ENCODE data around the gene SKIL. TPM values are rescaled to one million over a fixed set of nuclear protein-coding genes. Genes with fewer than 3 reads are reported as not detected.

The SKIL gene, protein sequence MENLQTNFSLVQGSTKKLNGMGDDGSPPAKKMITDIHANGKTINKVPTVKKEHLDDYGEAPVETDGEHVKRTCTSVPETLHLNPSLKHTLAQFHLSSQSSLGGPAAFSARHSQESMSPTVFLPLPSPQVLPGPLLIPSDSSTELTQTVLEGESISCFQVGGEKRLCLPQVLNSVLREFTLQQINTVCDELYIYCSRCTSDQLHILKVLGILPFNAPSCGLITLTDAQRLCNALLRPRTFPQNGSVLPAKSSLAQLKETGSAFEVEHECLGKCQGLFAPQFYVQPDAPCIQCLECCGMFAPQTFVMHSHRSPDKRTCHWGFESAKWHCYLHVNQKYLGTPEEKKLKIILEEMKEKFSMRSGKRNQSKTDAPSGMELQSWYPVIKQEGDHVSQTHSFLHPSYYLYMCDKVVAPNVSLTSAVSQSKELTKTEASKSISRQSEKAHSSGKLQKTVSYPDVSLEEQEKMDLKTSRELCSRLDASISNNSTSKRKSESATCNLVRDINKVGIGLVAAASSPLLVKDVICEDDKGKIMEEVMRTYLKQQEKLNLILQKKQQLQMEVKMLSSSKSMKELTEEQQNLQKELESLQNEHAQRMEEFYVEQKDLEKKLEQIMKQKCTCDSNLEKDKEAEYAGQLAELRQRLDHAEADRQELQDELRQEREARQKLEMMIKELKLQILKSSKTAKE
- 10 to 100 TPM; 15.6 to 20.3 TPM for total RNA-seq

DNA sequence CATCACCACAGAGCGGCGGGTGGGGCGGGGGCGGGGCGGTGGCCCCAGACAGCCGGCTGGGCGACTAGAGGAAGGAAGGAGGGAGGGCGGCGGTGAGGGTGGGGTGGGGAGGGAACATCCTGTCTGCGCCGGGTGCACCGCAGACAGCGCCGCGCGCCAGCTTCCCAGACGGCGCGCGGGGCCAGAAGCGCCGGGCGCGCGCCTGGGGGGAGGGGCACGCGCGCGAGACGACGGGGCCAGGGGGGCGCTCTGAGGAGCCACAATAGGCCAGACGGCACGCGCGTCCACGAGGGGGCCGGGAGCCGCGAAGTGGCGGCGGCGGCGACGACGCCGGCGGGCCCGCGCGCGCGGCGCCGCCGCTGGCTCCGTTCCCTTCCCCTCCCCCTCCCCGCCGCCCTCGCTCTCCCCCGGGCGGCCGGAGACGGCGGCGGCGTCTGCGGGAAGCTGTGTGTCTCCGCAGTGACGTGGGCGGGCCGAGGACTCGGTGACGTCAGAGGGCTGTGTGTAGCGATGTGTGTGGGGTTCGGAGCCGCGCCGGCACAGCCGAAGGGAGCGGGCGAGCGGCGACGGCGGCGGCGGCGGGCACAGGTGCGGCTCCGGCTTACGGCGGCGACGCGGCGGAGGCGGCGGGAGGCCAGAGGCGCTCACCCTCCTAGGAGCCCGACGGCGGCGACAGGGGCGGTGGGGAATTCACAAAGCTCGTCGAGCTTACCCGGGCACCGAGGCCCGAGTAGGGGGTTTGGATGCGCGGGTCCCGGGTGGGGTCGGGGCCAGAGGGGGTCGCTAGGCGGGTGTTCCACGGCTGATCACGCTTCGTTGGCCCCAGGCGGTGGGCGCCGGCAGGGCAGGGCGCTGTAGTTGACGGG, at the start of gene SKIL:
Gene SKIL (plus strand): TSS at position 540 of the 866 bp plus-strand sequence. CDS start 2,617 bp downstream, outside the sequence.
- ChIA-PET POLR2A (interaction anchor here (0.9 to 1.7 kb wide), 3 partner anchors 99 to 391 kb away, joined by 4 to 10 read pairs (median 5); partner anchors contain the start of gene PRKCI), CTCF (interaction anchor here (0.7 to 1.2 kb wide), 2 partner anchors 137 to 584 kb away, joined by 3 to 4 read pairs; partner anchors contain the start of gene MYNN)
- peak within 1 kb of the TSS; percentile 78 for H3K4me3 Mint-ChIP-seq
- peak; percentile 97 for DNase-seq
- peaks cover 31% of the 10 kb centered on the region for H3K36me3 Mint-ChIP-seq (ENCODE audit: low read depth)
- H3K27ac Mint-ChIP-seq: peak within 1 kb of the TSS; percentile 96
- no peaks in the 10 kb centered on the region for H3K27me3 Mint-ChIP-seq
- peaks cover 4% of the 10 kb centered on the region for H3K9me3 Mint-ChIP-seq (ENCODE audit: low read depth)
- peaks cover 38% of the 10 kb centered on the region for H3K4me1 Mint-ChIP-seq
- intact Hi-C loops (cut with DNase I, micrococcal nuclease): loop anchor here (1.0 to 10.0 kb wide), 17 partner anchors 99 to 1747 kb away; partner anchors contain the start of genes MYNN (in 2 of the 2), PHC3 (in 2 of the 2), PRKCI (in 2 of the 2) and EIF5A2 (in 1 of the 2)
- peak; percentile 77 for ATAC-seq

- H3K36me3 Mint-ChIP-seq (ENCODE audit: low read depth): no peaks in the 10 kb centered on the region
- ChIA-PET CTCF (interaction anchor here (0.6 to 1.2 kb wide), 4 partner anchors 44 to 503 kb away, joined by 3 read pairs; no protein-coding TSS in a partner anchor), POLR2A (interaction anchor here (0.6 kb wide), 1 partner anchor 11 kb away, joined by 3 read pairs; no protein-coding TSS in a partner anchor)
- ATAC-seq (no peak), DNase-seq (no peak)
- no peaks in the 10 kb centered on the region for H3K9me3 Mint-ChIP-seq (ENCODE audit: low read depth)
- H3K27ac Mint-ChIP-seq: no peak overlapping the region
- H3K4me1 Mint-ChIP-seq: no peaks in the 10 kb centered on the region
- intact Hi-C loops (cut with DNase I, micrococcal nuclease): no loop called here
- no peak overlapping the region for H3K4me3 Mint-ChIP-seq
- no peaks in the 10 kb centered on the region for H3K27me3 Mint-ChIP-seq
Measured at GRCh38 chr3:170309046-170309445, 48.5 kb upstream of the SKIL start.

DNA sequence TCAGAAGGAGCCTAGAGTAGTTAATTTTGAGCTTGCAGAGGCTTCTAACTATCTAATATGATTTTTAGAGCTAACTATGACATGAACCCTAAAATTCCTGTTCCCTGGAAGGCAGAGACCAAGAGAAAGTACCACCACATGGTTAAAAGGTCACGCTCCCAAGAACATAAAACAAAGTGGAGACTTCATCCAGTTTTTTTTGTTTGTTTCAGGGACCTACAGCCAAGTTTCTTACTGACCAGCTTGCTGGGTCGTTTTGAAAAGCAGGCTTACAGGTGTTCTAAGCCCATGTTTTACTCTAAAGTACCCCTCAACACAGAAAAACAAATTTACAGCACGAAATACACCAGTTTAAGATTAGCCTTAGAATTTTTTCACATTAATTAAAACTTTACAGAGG, 39.6 kb upstream of the SKIL start:
- ATAC-seq (no peak), DNase-seq (no peak)
- Mint-ChIP-seq H3K36me3 (ENCODE audit: low read depth) (no peaks in the 10 kb centered on the region), H3K4me1 (no peaks in the 10 kb centered on the region), H3K27me3 (no peaks in the 10 kb centered on the region), H3K27ac (no peak overlapping the region), H3K4me3 (no peak overlapping the region), H3K9me3 (ENCODE audit: low read depth) (no peaks in the 10 kb centered on the region)
- CTCF ChIA-PET: interaction anchor here (1.7 kb wide), 1 partner anchor 96 kb away, joined by 3 read pairs; no protein-coding TSS in a partner anchor
- intact Hi-C loops (cut with DNase I, micrococcal nuclease): no loop called here
- POLR2A ChIA-PET: interaction anchor here (0.7 kb wide), 1 partner anchor 50 kb away, joined by 8 read pairs; no protein-coding TSS in a partner anchor

GRCh38 chr3:170320461-170321121, 36.9 kb upstream of the SKIL start:
- ChIA-PET CTCF (interaction anchor here (0.9 kb wide), 1 partner anchor 86 kb away, joined by 3 read pairs; no protein-coding TSS in a partner anchor), POLR2A (interaction anchor here (0.6 kb wide), 1 partner anchor 12 kb away, joined by 3 read pairs; no protein-coding TSS in a partner anchor)
- Mint-ChIP-seq H3K27me3 (no peaks in the 10 kb centered on the region), H3K9me3 (ENCODE audit: low read depth) (no peaks in the 10 kb centered on the region), H3K4me3 (no peak overlapping the region), H3K36me3 (ENCODE audit: low read depth) (no peaks in the 10 kb centered on the region), H3K4me1 (no peaks in the 10 kb centered on the region), H3K27ac (no peak overlapping the region)
- DNase-seq: no peak
- intact Hi-C loops (cut with DNase I, micrococcal nuclease): loop anchor here in 1 of 2 experiments (10.0 kb wide), 1 partner anchor 254 kb away; no protein-coding TSS in a partner anchor
- no peak for ATAC-seq

GRCh38 chr3:170321321-170322034, 36.0 kb upstream of the SKIL start:
- intact Hi-C loops (cut with DNase I, micrococcal nuclease): loop anchor here in 1 of 2 experiments (10.0 kb wide), 1 partner anchor 253 kb away; no protein-coding TSS in a partner anchor
- Mint-ChIP-seq H3K36me3 (ENCODE audit: low read depth) (no peaks in the 10 kb centered on the region), H3K27me3 (no peaks in the 10 kb centered on the region), H3K9me3 (ENCODE audit: low read depth) (no peaks in the 10 kb centered on the region), H3K4me1 (no peaks in the 10 kb centered on the region), H3K27ac (no peak overlapping the region), H3K4me3 (no peak overlapping the region)
- no peak for DNase-seq
- ChIA-PET CTCF (no interaction called here), POLR2A (no interaction called here)
- no peak for ATAC-seq

GRCh38 chr3:170322566-170323269, 34.8 kb upstream of the SKIL start:
- no peak for DNase-seq
- ChIA-PET POLR2A (no interaction called here), CTCF (interaction anchor here (0.7 kb wide), 1 partner anchor 481 kb away, joined by 3 read pairs; no protein-coding TSS in a partner anchor)
- Mint-ChIP-seq H3K27ac (no peak overlapping the region), H3K4me3 (no peak overlapping the region), H3K9me3 (ENCODE audit: low read depth) (no peaks in the 10 kb centered on the region), H3K27me3 (no peaks in the 10 kb centered on the region), H3K4me1 (no peaks in the 10 kb centered on the region), H3K36me3 (ENCODE audit: low read depth) (no peaks in the 10 kb centered on the region)
- intact Hi-C loops (cut with DNase I, micrococcal nuclease): loop anchor here in 1 of 2 experiments (10.0 kb wide), 1 partner anchor 252 kb away; no protein-coding TSS in a partner anchor
- ATAC-seq: no peak

- no peaks in the 10 kb centered on the region for H3K4me1 Mint-ChIP-seq
- no peaks in the 10 kb centered on the region for H3K36me3 Mint-ChIP-seq (ENCODE audit: low read depth)
- ATAC-seq: no peak
- no peak overlapping the region for H3K27ac Mint-ChIP-seq
- intact Hi-C loops (cut with DNase I, micrococcal nuclease): loop anchor here in 1 of 2 experiments (10.0 kb wide), 1 partner anchor 251 kb away; no protein-coding TSS in a partner anchor
- no peaks in the 10 kb centered on the region for H3K27me3 Mint-ChIP-seq
- no peak for DNase-seq
- H3K9me3 Mint-ChIP-seq (ENCODE audit: low read depth): no peaks in the 10 kb centered on the region
- no peak overlapping the region for H3K4me3 Mint-ChIP-seq
- ChIA-PET POLR2A (no interaction called here), CTCF (no interaction called here)
Measured at GRCh38 chr3:170323331-170323730, 34.2 kb upstream of the SKIL start.

DNA sequence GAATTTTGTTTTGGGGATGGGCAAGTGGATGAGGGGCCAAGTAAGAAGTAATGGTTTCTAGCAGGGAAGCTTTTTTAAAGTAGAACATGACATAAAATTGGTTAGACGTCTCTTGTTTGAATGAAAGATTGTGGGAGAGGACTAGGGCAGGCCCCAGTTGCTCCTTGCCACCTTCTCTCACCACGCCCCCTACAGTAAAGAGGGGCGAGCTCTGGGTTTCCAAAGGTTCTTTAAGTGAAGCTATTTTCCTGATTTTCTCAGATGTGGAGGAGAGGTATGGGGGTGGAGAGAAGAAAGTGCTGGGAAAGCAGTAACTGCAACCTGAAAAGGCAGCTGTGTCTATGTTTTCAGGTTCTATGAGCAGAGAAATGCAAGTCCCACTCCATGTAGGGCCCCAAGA, 32.6 kb upstream of the SKIL start:
- no peaks in the 10 kb centered on the region for H3K9me3 Mint-ChIP-seq (ENCODE audit: low read depth)
- DNase-seq (no peak), ATAC-seq (no peak)
- no peak overlapping the region for H3K4me3 Mint-ChIP-seq
- ChIA-PET POLR2A (no interaction called here), CTCF (interaction anchor here (0.6 to 1.2 kb wide), 4 partner anchors 17 to 298 kb away, joined by 3 read pairs; no protein-coding TSS in a partner anchor)
- H3K4me1 Mint-ChIP-seq: no peaks in the 10 kb centered on the region
- H3K36me3 Mint-ChIP-seq (ENCODE audit: low read depth): no peaks in the 10 kb centered on the region
- intact Hi-C loops (cut with DNase I, micrococcal nuclease): loop anchor here in 1 of 2 experiments (10.0 kb wide), 1 partner anchor 250 kb away; no protein-coding TSS in a partner anchor
- H3K27ac Mint-ChIP-seq: no peak overlapping the region
- H3K27me3 Mint-ChIP-seq: no peaks in the 10 kb centered on the region

GRCh38 chr3:170327040-170327808, 30.3 kb upstream of the SKIL start:
- Mint-ChIP-seq H3K27me3 (no peaks in the 10 kb centered on the region), H3K4me1 (no peaks in the 10 kb centered on the region), H3K4me3 (no peak overlapping the region), H3K9me3 (ENCODE audit: low read depth) (no peaks in the 10 kb centered on the region), H3K36me3 (ENCODE audit: low read depth) (no peaks in the 10 kb centered on the region), H3K27ac (no peak overlapping the region)
- ATAC-seq (peak; percentile 36), DNase-seq (peak; percentile 8)
- CTCF ChIA-PET: interaction anchor here (0.6 kb wide), 2 partner anchors 9 to 29 kb away, joined by 3 read pairs; no protein-coding TSS in a partner anchor
- intact Hi-C loops (cut with DNase I, micrococcal nuclease): loop anchor here in 1 of 2 experiments (10.0 kb wide), 1 partner anchor 248 kb away; no protein-coding TSS in a partner anchor
- POLR2A ChIA-PET: no interaction called here

Data from activated CD4-positive, alpha-beta T cell treated with anti-CD3 and anti-CD28 coated beads for 36 hours (primary cell).